Measurements from ENCODE around the gene EHD3. TPM values are rescaled to one million over a fixed set of nuclear protein-coding genes. Genes with fewer than 3 reads are reported as not detected.
A peak's percentile ranks its signal among the peaks of the same experiment; 100 is the strongest.

Gene EHD3
- total RNA-seq, 2 experiments from 2014 or later, result 0.54 to 0.60 TPM

GRCh38 chr2:31304816-31305215, 70.9 kb downstream of the EHD3 start:
- Mint-ChIP-seq H3K4me3 (no peak overlapping the region), H3K4me1 (ENCODE audit: low read depth) (no peaks in the 10 kb centered on the region), H3K27me3 (peaks cover 9% of the 10 kb centered on the region), H3K27ac (no peak overlapping the region), H3K36me3 (ENCODE audit: low read depth) (no peaks in the 10 kb centered on the region), H3K9me3 (no peaks in the 10 kb centered on the region)
- ATAC-seq (no peak), DNase-seq (no peak)
- ChIA-PET POLR2A (no interaction called here), CTCF (interaction anchor here (0.9 kb wide), 1 partner anchor 29 kb away, joined by 3 read pairs; no protein-coding TSS in a partner anchor)
- intact Hi-C loops (cut with micrococcal nuclease), result no loop called here
- TF ChIP-seq CTCF (IDR thresholded peaks at IDR 0.05), result no peak

GRCh38 chr2:31312898-31313297, 78.9 kb downstream of the EHD3 start:
- intact Hi-C loops (cut with micrococcal nuclease), result no loop called here
- peaks cover 5% of the 10 kb centered on the region for H3K27me3 Mint-ChIP-seq
- CTCF ChIA-PET, result interaction anchor here (0.8 to 1.9 kb wide), 3 partner anchors 18 to 601 kb away, joined by 3 to 6 read pairs (median 4); no protein-coding TSS in a partner anchor
- H3K27ac Mint-ChIP-seq, result no peak overlapping the region
- H3K4me1 Mint-ChIP-seq (ENCODE audit: low read depth), result peaks cover 11% of the 10 kb centered on the region
- no peak for DNase-seq
- H3K9me3 Mint-ChIP-seq, result no peaks in the 10 kb centered on the region
- TF ChIP-seq CTCF (IDR thresholded peaks at IDR 0.05), result no peak
- no peaks in the 10 kb centered on the region for H3K36me3 Mint-ChIP-seq (ENCODE audit: low read depth)
- ATAC-seq, result no peak
- POLR2A ChIA-PET, result no interaction called here
- no peak overlapping the region for H3K4me3 Mint-ChIP-seq

- Mint-ChIP-seq H3K4me3 (no peak overlapping the region), H3K9me3 (no peaks in the 10 kb centered on the region), H3K27me3 (peaks cover 5% of the 10 kb centered on the region), H3K4me1 (ENCODE audit: low read depth) (peaks cover 28% of the 10 kb centered on the region), H3K36me3 (ENCODE audit: low read depth) (no peaks in the 10 kb centered on the region), H3K27ac (no peak overlapping the region)
- ChIA-PET POLR2A (no interaction called here), CTCF (no interaction called here)
- TF ChIP-seq CTCF (IDR thresholded peaks at IDR 0.05), result no peak
- DNase-seq, result no peak
- ATAC-seq, result no peak
- intact Hi-C loops (cut with micrococcal nuclease), result no loop called here
Observed at GRCh38 chr2:31314761-31315160, 80.8 kb downstream of the EHD3 start.

- ATAC-seq (no peak), DNase-seq (no peak)
- intact Hi-C loops (cut with micrococcal nuclease), result no loop called here
- H3K4me3 Mint-ChIP-seq, result no peak overlapping the region
- H3K27ac Mint-ChIP-seq, result no peak overlapping the region
- POLR2A ChIA-PET, result no interaction called here
- no peaks in the 10 kb centered on the region for H3K9me3 Mint-ChIP-seq
- CTCF ChIA-PET, result interaction anchor here (1.0 to 1.7 kb wide), 2 partner anchors 16 to 17 kb away, joined by 3 to 5 read pairs; no protein-coding TSS in a partner anchor
- no peaks in the 10 kb centered on the region for H3K36me3 Mint-ChIP-seq (ENCODE audit: low read depth)
- TF ChIP-seq CTCF (IDR thresholded peaks at IDR 0.05), result no peak
- no peaks in the 10 kb centered on the region for H3K27me3 Mint-ChIP-seq
- peaks cover 37% of the 10 kb centered on the region for H3K4me1 Mint-ChIP-seq (ENCODE audit: low read depth)
Observed at GRCh38 chr2:31317396-31317795, 83.4 kb downstream of the EHD3 start.

- intact Hi-C loops (cut with micrococcal nuclease), result no loop called here
- POLR2A ChIA-PET, result no interaction called here
- H3K36me3 Mint-ChIP-seq (ENCODE audit: low read depth), result no peaks in the 10 kb centered on the region
- DNase-seq (peak; percentile 59), ATAC-seq (peak; percentile 73)
- H3K4me1 Mint-ChIP-seq (ENCODE audit: low read depth), result peaks cover 50% of the 10 kb centered on the region
- no peaks in the 10 kb centered on the region for H3K27me3 Mint-ChIP-seq
- H3K4me3 Mint-ChIP-seq, result no peak overlapping the region
- TF ChIP-seq CTCF (IDR thresholded peaks at IDR 0.05), result no peak
- CTCF ChIA-PET, result interaction anchor here (1.0 to 1.7 kb wide), 2 partner anchors 15 to 16 kb away, joined by 3 to 5 read pairs; no protein-coding TSS in a partner anchor
- no peaks in the 10 kb centered on the region for H3K9me3 Mint-ChIP-seq
- H3K27ac Mint-ChIP-seq, result peak overlapping the region; percentile 51
Observed at GRCh38 chr2:31318361-31319336, 84.7 kb downstream of the EHD3 start.

All from activated CD8-positive, alpha-beta T cell treated with anti-CD3 and anti-CD28 coated beads for 36 hours (primary cell).